Fibroblast of pulmonary artery (primary cell): ENCODE measurements around the gene PTPRM.

Source experiments
- DNase-seq: peaks from one replicate; pipeline ENCODE4 v3.0.0-alpha.2; 2010; ENCODE audit warnings: low read depth
- H3K4me3 ChIP-seq: replicated peaks from 2 replicates; pipeline ENCODE4 v1.5.1; 2011; ENCODE audit warnings: low read depth, mild to moderate bottlenecking, control low read depth, low read length, moderate library complexity
- CTCF ChIP-seq: IDR thresholded peaks from 2 replicates; pipeline ENCODE4 v1.5.1; 2011; ENCODE audit warnings: mild to moderate bottlenecking, control low read depth, low read length, inconsistent platforms; ENCODE audit errors: missing control alignments

The PTPRM gene

GRCh38 chr18:7663366-7664312 is 96.5 kb downstream of the PTPRM start:
- TF ChIP-seq CTCF, result no peak

GRCh38 chr18:7666195-7666776 is 99.2 kb downstream of the PTPRM start:
- DNase-seq, result no peak
- no peak for TF ChIP-seq CTCF

More at GRCh38 chr18:7663366-7664312, 96.5 kb downstream of the PTPRM start:
- no peak overlapping the region for H3K4me3 ChIP-seq
- no peak for DNase-seq

GRCh38 chr18:7668392-7668791 is 101.3 kb downstream of the PTPRM start:
- DNase-seq, result no peak
- no peak overlapping the region for H3K4me3 ChIP-seq
- no peak for TF ChIP-seq CTCF

More at GRCh38 chr18:7666195-7666776, 99.2 kb downstream of the PTPRM start:
- H3K4me3 ChIP-seq, result no peak overlapping the region

GRCh38 chr18:7669361-7669760 is 102.2 kb downstream of the PTPRM start:
- DNase-seq, result no peak
- TF ChIP-seq CTCF, result no peak
- H3K4me3 ChIP-seq, result no peak overlapping the region

- DNase-seq, result no peak
- TF ChIP-seq CTCF, result no peak
- H3K4me3 ChIP-seq, result no peak overlapping the region
Observed at GRCh38 chr18:7671105-7671504, 104.0 kb downstream of the PTPRM start.

- DNase-seq, result no peak
- TF ChIP-seq CTCF, result no peak
- H3K4me3 ChIP-seq, result no peak overlapping the region
Observed at GRCh38 chr18:7676253-7676873, 109.2 kb downstream of the PTPRM start.
